SK-N-SH treated with all-trans-retinoic acid at 6 μM for 48 hours (cell line): ENCODE results near the gene NEU4.

Experiments
- ARNTL ChIP-seq: fragments of 450-650 bp; formaldehyde crosslinking; IDR thresholded peaks from 2 replicates; pipeline ENCODE4 v1.5.0; 2020; ENCODE audit warnings: low read depth, mild to moderate bottlenecking, moderate library complexity, borderline replicate concordance
- CSDC2 ChIP-seq: fragments of 250-450 bp; sonication (Bioruptor Pico); IDR thresholded peaks from 2 replicates; pipeline ENCODE4 v1.5.0; 2020; ENCODE audit warnings: mild to moderate bottlenecking, moderate library complexity
- CSRNP3 ChIP-seq: fragments of 250-450 bp; sonication (Bioruptor Pico); IDR thresholded peaks from 2 replicates; pipeline ENCODE4 v1.5.1; 2021; ENCODE audit warnings: mild to moderate bottlenecking, moderate library complexity
- ISL1 ChIP-seq: fragments of 250-450 bp; sonication (Bioruptor Pico); IDR thresholded peaks from 2 replicates; pipeline ENCODE4 v2.1.2; 2022; ENCODE audit warnings: mild to moderate bottlenecking, moderate library complexity
- PATZ1 ChIP-seq: fragments of 250-450 bp; sonication (Bioruptor Pico); IDR thresholded peaks from 2 replicates; pipeline ENCODE4 v1.8.0; 2020; ENCODE audit warnings: mild to moderate bottlenecking, moderate library complexity, borderline replicate concordance
- PPARA ChIP-seq: fragments of 250-450 bp; sonication (Bioruptor Pico); IDR thresholded peaks from 2 replicates; pipeline ENCODE4 v1.5.0; 2020; ENCODE audit warnings: mild to moderate bottlenecking, borderline replicate concordance
- ZFP3 ChIP-seq: fragments of 250-450 bp; sonication (Bioruptor Pico); IDR thresholded peaks from 2 replicates; pipeline ENCODE4 v1.5.0; 2020; ENCODE audit warnings: mild to moderate bottlenecking, moderate library complexity
- ZNF565 ChIP-seq: fragments of 450-650 bp; formaldehyde crosslinking; conservative IDR thresholded peaks from 2 replicates; pipeline ENCODE4 v1.5.0; 2020; ENCODE audit warnings: low read depth, mild to moderate bottlenecking, moderate library complexity
- ZNF70 ChIP-seq: fragments of 450-650 bp; formaldehyde crosslinking; IDR thresholded peaks from 2 replicates; pipeline ENCODE4 v1.5.0; 2020; ENCODE audit warnings: mild to moderate bottlenecking, moderate library complexity

GRCh38 chr2:241837197-241837965 is 28.4 kb downstream of the NEU4 start:
- TF ChIP-seq ZNF565 (CRISPR knock-in tag) (no peak), ZNF70 (CRISPR knock-in tag) (no peak), PATZ1 (no peak), CSRNP3 (CRISPR knock-in tag) (no peak), ARNTL (CRISPR knock-in tag) (no peak), CSDC2 (CRISPR knock-in tag) (no peak), PPARA (CRISPR knock-in tag) (no peak), ISL1 (CRISPR knock-in tag) (no peak), ZFP3 (CRISPR knock-in tag) (no peak)
